Measurements from ENCODE around the gene USP33.

The USP33 gene

GRCh38 chr1:77776007-77776700 is 16.5 kb upstream of the USP33 start:
- no peak overlapping the region for H3K4me2 ChIP-seq (ENCODE audit: low read depth, low read length, poor library complexity, severe bottlenecking)
- no peak overlapping the region for H2AFZ ChIP-seq (ENCODE audit: low read depth, low read length, severe bottlenecking)
- no peak overlapping the region for H3K4me3 ChIP-seq (ENCODE audit: insufficient read depth, low read length, poor library complexity, severe bottlenecking)
- H3K9me3 ChIP-seq (ENCODE audit: insufficient read depth, low read length): no peaks in the 10 kb centered on the region
- peaks cover 5% of the 10 kb centered on the region; the same call in 1 of the 2 replicates for H3F3A ChIP-seq (ENCODE audit: insufficient read depth)
- no peaks in the 10 kb centered on the region for H3K27me3 ChIP-seq (ENCODE audit: low read length)
- H3K9me2 ChIP-seq (replicated peaks; ENCODE audit: insufficient read depth, low read length): no peaks in the 10 kb centered on the region
- no peak overlapping the region for H3K9ac ChIP-seq (ENCODE audit: low read length)
- peaks cover 17% of the 10 kb centered on the region for H3K79me2 ChIP-seq (ENCODE audit: insufficient read depth, low read length)
- H4K20me1 ChIP-seq (ENCODE audit: low read depth, low read length): no peaks in the 10 kb centered on the region
- TF ChIP-seq, protein P1, sequence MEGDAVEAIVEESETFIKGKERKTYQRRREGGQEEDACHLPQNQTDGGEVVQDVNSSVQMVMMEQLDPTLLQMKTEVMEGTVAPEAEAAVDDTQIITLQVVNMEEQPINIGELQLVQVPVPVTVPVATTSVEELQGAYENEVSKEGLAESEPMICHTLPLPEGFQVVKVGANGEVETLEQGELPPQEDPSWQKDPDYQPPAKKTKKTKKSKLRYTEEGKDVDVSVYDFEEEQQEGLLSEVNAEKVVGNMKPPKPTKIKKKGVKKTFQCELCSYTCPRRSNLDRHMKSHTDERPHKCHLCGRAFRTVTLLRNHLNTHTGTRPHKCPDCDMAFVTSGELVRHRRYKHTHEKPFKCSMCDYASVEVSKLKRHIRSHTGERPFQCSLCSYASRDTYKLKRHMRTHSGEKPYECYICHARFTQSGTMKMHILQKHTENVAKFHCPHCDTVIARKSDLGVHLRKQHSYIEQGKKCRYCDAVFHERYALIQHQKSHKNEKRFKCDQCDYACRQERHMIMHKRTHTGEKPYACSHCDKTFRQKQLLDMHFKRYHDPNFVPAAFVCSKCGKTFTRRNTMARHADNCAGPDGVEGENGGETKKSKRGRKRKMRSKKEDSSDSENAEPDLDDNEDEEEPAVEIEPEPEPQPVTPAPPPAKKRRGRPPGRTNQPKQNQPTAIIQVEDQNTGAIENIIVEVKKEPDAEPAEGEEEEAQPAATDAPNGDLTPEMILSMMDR (IDR thresholded peaks at IDR 0.05; ENCODE audit: insufficient read depth, low read length, poor library complexity, severe bottlenecking): no peak
- no peak for TF ChIP-seq EZH2phosphoT487 (conservative IDR thresholded peaks at IDR 0.05; ENCODE audit: low read length)
- no peak overlapping the region for H3K27ac ChIP-seq (ENCODE audit: low read depth, low read length)
- no peaks in the 10 kb centered on the region for H3K36me3 ChIP-seq (ENCODE audit: low read length)

DNA sequence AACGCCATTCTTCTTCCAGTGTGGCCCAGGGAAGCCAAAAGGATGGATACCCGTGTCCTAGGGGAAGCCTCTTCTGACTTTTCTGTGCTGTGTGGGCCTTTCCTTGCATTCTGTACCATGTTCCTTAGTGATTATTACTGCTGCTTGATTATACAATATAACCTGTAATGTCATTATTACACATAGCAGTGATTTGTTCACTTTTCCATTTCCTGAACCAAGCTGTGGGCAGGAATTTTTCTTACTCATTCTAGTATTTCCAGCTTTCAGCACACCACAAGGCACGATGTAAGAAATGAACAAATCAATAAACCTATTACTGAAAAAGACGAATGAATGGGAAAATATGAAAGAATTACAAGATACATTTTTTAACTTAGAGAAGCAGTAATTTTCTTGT is 8.4 kb upstream of the USP33 start:
- no peaks in the 10 kb centered on the region for H3F3A ChIP-seq (ENCODE audit: insufficient read depth)
- H4K20me1 ChIP-seq (ENCODE audit: low read depth, low read length): no peaks in the 10 kb centered on the region
- no peaks in the 10 kb centered on the region for H3K9me3 ChIP-seq (ENCODE audit: insufficient read depth, low read length)
- no peak overlapping the region for H3K9ac ChIP-seq (ENCODE audit: low read length)
- TF ChIP-seq, protein P1 (IDR thresholded peaks at IDR 0.05; ENCODE audit: insufficient read depth, low read length, poor library complexity, severe bottlenecking): no peak
- no peak for TF ChIP-seq EZH2phosphoT487 (conservative IDR thresholded peaks at IDR 0.05; ENCODE audit: low read length)
- no peak overlapping the region for H3K27ac ChIP-seq (ENCODE audit: low read depth, low read length)
- H3K79me2 ChIP-seq (ENCODE audit: insufficient read depth, low read length): no peaks in the 10 kb centered on the region
- no peaks in the 10 kb centered on the region for H3K36me3 ChIP-seq (ENCODE audit: low read length)
- H3K4me2 ChIP-seq (ENCODE audit: low read depth, low read length, poor library complexity, severe bottlenecking): no peak overlapping the region
- no peaks in the 10 kb centered on the region for H3K9me2 ChIP-seq (replicated peaks; ENCODE audit: insufficient read depth, low read length)
- no peaks in the 10 kb centered on the region for H3K27me3 ChIP-seq (ENCODE audit: low read length)
- H2AFZ ChIP-seq (ENCODE audit: low read depth, low read length, severe bottlenecking): no peak overlapping the region
- no peak overlapping the region for H3K4me3 ChIP-seq (ENCODE audit: insufficient read depth, low read length, poor library complexity, severe bottlenecking)

DNA sequence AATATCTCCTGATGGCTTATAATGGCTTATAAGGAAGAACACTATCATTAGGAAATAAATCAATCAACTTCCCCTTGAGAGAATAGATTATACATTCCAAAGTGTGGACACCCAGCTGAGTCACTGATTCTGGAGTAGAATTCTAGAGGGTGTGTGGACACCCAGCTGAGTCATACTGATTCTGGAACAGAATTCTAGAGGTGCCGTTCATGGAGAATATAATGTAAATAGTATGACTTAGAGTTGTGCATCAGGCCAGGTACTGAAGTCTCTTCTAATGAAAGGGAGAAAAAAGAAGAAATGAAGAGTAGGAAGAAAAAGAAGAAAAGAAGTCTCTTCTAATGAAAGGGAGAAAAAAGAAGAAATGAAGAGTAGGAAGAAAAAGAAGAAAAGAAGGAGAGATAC is 2.4 kb upstream of the USP33 start:
- no peaks in the 10 kb centered on the region for H3K36me3 ChIP-seq (ENCODE audit: low read length)
- no peaks in the 10 kb centered on the region for H3K9me3 ChIP-seq (ENCODE audit: insufficient read depth, low read length)
- H3K79me2 ChIP-seq (ENCODE audit: insufficient read depth, low read length): peaks cover 23% of the 10 kb centered on the region
- H3K4me3 ChIP-seq (ENCODE audit: insufficient read depth, low read length, poor library complexity, severe bottlenecking): no peak overlapping the region
- H3K27ac ChIP-seq (ENCODE audit: low read depth, low read length): no peak overlapping the region
- peaks cover 15% of the 10 kb centered on the region for H4K20me1 ChIP-seq (ENCODE audit: low read depth, low read length)
- TF ChIP-seq EZH2phosphoT487 (conservative IDR thresholded peaks at IDR 0.05; ENCODE audit: low read length): no peak
- TF ChIP-seq, protein P1 (IDR thresholded peaks at IDR 0.05; ENCODE audit: insufficient read depth, low read length, poor library complexity, severe bottlenecking): no peak
- H3F3A ChIP-seq (ENCODE audit: insufficient read depth): no peaks in the 10 kb centered on the region; the same call in 1 of the 2 replicates
- no peaks in the 10 kb centered on the region for H3K9me2 ChIP-seq (replicated peaks; ENCODE audit: insufficient read depth, low read length)
- H3K9ac ChIP-seq (ENCODE audit: low read length): no peak overlapping the region
- no peak overlapping the region for H2AFZ ChIP-seq (ENCODE audit: low read depth, low read length, severe bottlenecking)
- no peak overlapping the region for H3K4me2 ChIP-seq (ENCODE audit: low read depth, low read length, poor library complexity, severe bottlenecking)
- H3K27me3 ChIP-seq (ENCODE audit: low read length): no peaks in the 10 kb centered on the region
